CD4-positive, alpha-beta T cell treated with Interleukin-2 at 100 ng/mL for 4 hours (primary cell): Measurements from ENCODE around the gene CINP.

Source experiments
- DNase-seq: peaks from one replicate; pipeline ENCODE4 v3.0.0-alpha.2; 2020; ENCODE audit warnings: low spot score

CINP gene

GRCh38 chr14:102362545-102363181, at the start of gene CINP, which contains the start of gene TECPR2:
Gene CINP (minus strand): TSS chr14:102362890. CDS start chr14:102362851, 39 bp downstream.
Gene TECPR2 (plus strand): TSS chr14:102362941. CDS start chr14:102376722, 13,781 bp downstream.
- peak; percentile 95 for DNase-seq

- no peak for DNase-seq
These were observed 46.0 kb upstream of the CINP start for GRCh38 chr14:102408724-102409123.

GRCh38 chr14:102407258-102407657, 44.6 kb upstream of the CINP start:
- no peak for DNase-seq

GRCh38 chr14:102403028-102403427, 40.3 kb upstream of the CINP start:
- no peak for DNase-seq

GRCh38 chr14:102396521-102396920, 33.8 kb upstream of the CINP start:
- DNase-seq, result no peak

- no peak for DNase-seq
These were observed 32.2 kb upstream of the CINP start for GRCh38 chr14:102394717-102395375.

- no peak for DNase-seq
These were observed 29.8 kb upstream of the CINP start for GRCh38 chr14:102392506-102392905.

GRCh38 chr14:102390064-102390855, 27.6 kb upstream of the CINP start:
- no peak for DNase-seq

- no peak for DNase-seq
These were observed 26.6 kb upstream of the CINP start for GRCh38 chr14:102389246-102389645.

GRCh38 chr14:102387086-102387485, 24.4 kb upstream of the CINP start:
- no peak for DNase-seq

GRCh38 chr14:102378830-102379229, 16.1 kb upstream of the CINP start:
- no peak for DNase-seq

- DNase-seq, result no peak
These were observed 15.0 kb upstream of the CINP start for GRCh38 chr14:102377696-102378095.

GRCh38 chr14:102375119-102375518, 12.4 kb upstream of the CINP start:
- DNase-seq, result no peak

- no peak for DNase-seq
These were observed 11.6 kb upstream of the CINP start for GRCh38 chr14:102374264-102374663.

GRCh38 chr14:102373110-102373509, 10.4 kb upstream of the CINP start:
- DNase-seq, result no peak

- DNase-seq, result no peak
These were observed 8.7 kb upstream of the CINP start for GRCh38 chr14:102371361-102371760.

GRCh38 chr14:102370305-102370809, 7.7 kb upstream of the CINP start:
- no peak for DNase-seq

GRCh38 chr14:102363182-102363943, 673 bp upstream of the CINP start:
- DNase-seq, result peak; percentile 11

GRCh38 chr14:102362084-102362483, 606 bp downstream of the CINP start:
- DNase-seq, result peak; percentile 53

GRCh38 chr14:102360388-102360787, 2.3 kb downstream of the CINP start:
- DNase-seq, result no peak

- no peak for DNase-seq
These were observed 3.3 kb downstream of the CINP start for GRCh38 chr14:102359341-102359740.

- DNase-seq, result no peak
These were observed 6.4 kb downstream of the CINP start for GRCh38 chr14:102356280-102356679.
